Endodermal cell (in vitro differentiated cells): Measurements from ENCODE around the gene NXPH2. TPM values are rescaled to one million over a fixed set of nuclear protein-coding genes. Genes with fewer than 3 reads are reported as not detected.

Source experiments
- DNase-seq: peaks from one replicate; pipeline ENCODE4 v3.0.0-alpha.2; 2017
- H3K27ac ChIP-seq: 2 replicates; pipeline ENCODE4 v1.5.1; 2013; ENCODE audit warnings: mild to moderate bottlenecking, low read depth, low read length, moderate library complexity
- H3K27me3 ChIP-seq: 2 replicates; pipeline ENCODE4 v1.6.1; 2013; ENCODE audit warnings: mild to moderate bottlenecking, low read length, moderate library complexity; ENCODE audit not compliant: insufficient read depth, control insufficient read depth, poor library complexity, severe bottlenecking
- H3K36me3 ChIP-seq: 2 replicates; pipeline ENCODE4 v1.7.0; 2013; ENCODE audit warnings: mild to moderate bottlenecking, low read length, moderate library complexity; ENCODE audit not compliant: control insufficient read depth, insufficient read depth
- H3K4me1 ChIP-seq: one replicate; pipeline ENCODE4 v1.7.0; 2013; ENCODE audit warnings: low read length; ENCODE audit not compliant: control insufficient read depth, insufficient read depth
- H3K4me3 ChIP-seq: 2 replicates; pipeline ENCODE4 v1.5.1; 2013; ENCODE audit warnings: mild to moderate bottlenecking, low read length, moderate library complexity
- H3K9ac ChIP-seq: 2 replicates; pipeline ENCODE4 v1.6.1; 2013; ENCODE audit warnings: mild to moderate bottlenecking, low read length, moderate library complexity; ENCODE audit not compliant: poor library complexity, severe bottlenecking; ENCODE audit errors: extremely low read depth
- H3K9me3 ChIP-seq: 2 replicates; pipeline ENCODE4 v1.6.1; 2013; ENCODE audit warnings: mild to moderate bottlenecking, low read length, moderate library complexity; ENCODE audit not compliant: control insufficient read depth
- H3K27ac Mint-ChIP-seq: 2 replicates; pipeline ENCODE4 v1.8.0; 2020; ENCODE audit warnings: mixed read lengths
- H3K27me3 Mint-ChIP-seq: 2 replicates; pipeline ENCODE4 v1.8.0; 2021; ENCODE audit warnings: mild to moderate bottlenecking, mixed read lengths; ENCODE audit not compliant: insufficient read depth
- H3K36me3 Mint-ChIP-seq: 2 replicates; pipeline ENCODE4 v1.8.0; 2020; ENCODE audit warnings: low read depth, mixed read lengths
- H3K4me1 Mint-ChIP-seq: 2 replicates; pipeline ENCODE4 v1.8.0; 2020; ENCODE audit warnings: mixed read lengths
- H3K4me3 Mint-ChIP-seq: 2 replicates; pipeline ENCODE4 v1.8.0; 2020; ENCODE audit warnings: mild to moderate bottlenecking, moderate library complexity, mixed read lengths
- H3K9me3 Mint-ChIP-seq: 2 replicates; pipeline ENCODE4 v1.8.0; 2020; ENCODE audit warnings: mild to moderate bottlenecking, mixed read lengths
- CTCF ChIP-seq: fragments of 200-600 bp; sonication (generic); conservative IDR thresholded peaks from 2 replicates; pipeline ENCODE4 v1.5.0; 2021; ENCODE audit warnings: antibody characterized with exemption, mild to moderate bottlenecking
- WGBS, 2 experiments: methylation state at CpG; one replicate each; pipeline versions ENCODE4 v1.1.5 to v1.1.7; 2013; ENCODE audit warnings: missing lambda C conversion rate in 2 of 2, mixed read lengths in 1 of 2; ENCODE audit not compliant: insufficient coverage in 1 of 2, insufficient read length in 1 of 2; 5-methylcytosine and 5-hydroxymethylcytosine counted together
- total RNA-seq, 2 donors: library from RNA; stranded (reverse); fragmentation: NEBNext Ultra II Directional in 1 of 2; extraction: Animal tissue kit (Norgen Biotek cat#: 25700) in 1 of 2; gene quantifications; 2 replicates in 1 of 2; 3 replicates in 1 of 2; pipeline ENCODE4 v1.2.1, GENCODE V29; 2021

The NXPH2 gene
- total RNA-seq, 2 donors from 2014 or later: 3.7 to 4.8 TPM

GRCh38 chr2:138700716-138701115, 79.5 kb downstream of the NXPH2 start:
- H3K4me3 ChIP-seq: no peak overlapping the region
- 80 to 93% methylated on average over 3 to 8 of the region's 8 CpGs for WGBS, 2 experiments
- Mint-ChIP-seq H3K36me3 (no peaks in the 10 kb centered on the region), H3K27ac (no peak overlapping the region), H3K4me1 (peaks cover 18% of the 10 kb centered on the region), H3K27me3 (no peaks in the 10 kb centered on the region), H3K9me3 (no peaks in the 10 kb centered on the region), H3K4me3 (no peak overlapping the region)
- DNase-seq: no peak
- H3K4me1 ChIP-seq: peaks cover 3% of the 10 kb centered on the region
- TF ChIP-seq CTCF: no peak
- H3K36me3 ChIP-seq: no peaks in the 10 kb centered on the region
- no peak overlapping the region for H3K27ac ChIP-seq
- no peak overlapping the region for H3K9ac ChIP-seq
- H3K27me3 ChIP-seq: no peaks in the 10 kb centered on the region
- H3K9me3 ChIP-seq: no peaks in the 10 kb centered on the region

GRCh38 chr2:138699421-138699820, 80.8 kb downstream of the NXPH2 start:
- Histone ChIP-seq H3K36me3 (no peaks in the 10 kb centered on the region), H3K4me3 (no peak overlapping the region), H3K9ac (no peak overlapping the region), H3K4me1 (peaks cover 3% of the 10 kb centered on the region), H3K27me3 (no peaks in the 10 kb centered on the region), H3K9me3 (no peaks in the 10 kb centered on the region), H3K27ac (no peak overlapping the region)
- peaks cover 18% of the 10 kb centered on the region for H3K4me1 Mint-ChIP-seq
- WGBS, 2 experiments: 29 to 46% methylated on average over 7 to 8 of the region's 8 CpGs
- DNase-seq: peak; percentile 92
- H3K9me3 Mint-ChIP-seq: no peaks in the 10 kb centered on the region
- no peak for TF ChIP-seq CTCF
- peak overlapping the region; percentile 89 for H3K27ac Mint-ChIP-seq
- no peak overlapping the region for H3K4me3 Mint-ChIP-seq
- no peaks in the 10 kb centered on the region for H3K27me3 Mint-ChIP-seq
- no peaks in the 10 kb centered on the region for H3K36me3 Mint-ChIP-seq

GRCh38 chr2:138698428-138698827, 81.8 kb downstream of the NXPH2 start:
- no peak for TF ChIP-seq CTCF
- H3K9me3 ChIP-seq: no peaks in the 10 kb centered on the region
- 85 to 90% methylated on average over 5 to 6 of the region's 6 CpGs for WGBS, 2 experiments
- H3K27me3 ChIP-seq: no peaks in the 10 kb centered on the region
- H3K36me3 ChIP-seq: no peaks in the 10 kb centered on the region
- Mint-ChIP-seq H3K27ac (no peak overlapping the region), H3K4me3 (no peak overlapping the region), H3K9me3 (no peaks in the 10 kb centered on the region), H3K36me3 (no peaks in the 10 kb centered on the region), H3K27me3 (no peaks in the 10 kb centered on the region), H3K4me1 (peaks cover 18% of the 10 kb centered on the region)
- DNase-seq: peak; percentile 67
- H3K4me1 ChIP-seq: peaks cover 3% of the 10 kb centered on the region
- H3K4me3 ChIP-seq: no peak overlapping the region
- H3K9ac ChIP-seq: no peak overlapping the region
- no peak overlapping the region for H3K27ac ChIP-seq
